Measurements from ENCODE around the gene NSMCE1.

The NSMCE1 gene

DNA sequence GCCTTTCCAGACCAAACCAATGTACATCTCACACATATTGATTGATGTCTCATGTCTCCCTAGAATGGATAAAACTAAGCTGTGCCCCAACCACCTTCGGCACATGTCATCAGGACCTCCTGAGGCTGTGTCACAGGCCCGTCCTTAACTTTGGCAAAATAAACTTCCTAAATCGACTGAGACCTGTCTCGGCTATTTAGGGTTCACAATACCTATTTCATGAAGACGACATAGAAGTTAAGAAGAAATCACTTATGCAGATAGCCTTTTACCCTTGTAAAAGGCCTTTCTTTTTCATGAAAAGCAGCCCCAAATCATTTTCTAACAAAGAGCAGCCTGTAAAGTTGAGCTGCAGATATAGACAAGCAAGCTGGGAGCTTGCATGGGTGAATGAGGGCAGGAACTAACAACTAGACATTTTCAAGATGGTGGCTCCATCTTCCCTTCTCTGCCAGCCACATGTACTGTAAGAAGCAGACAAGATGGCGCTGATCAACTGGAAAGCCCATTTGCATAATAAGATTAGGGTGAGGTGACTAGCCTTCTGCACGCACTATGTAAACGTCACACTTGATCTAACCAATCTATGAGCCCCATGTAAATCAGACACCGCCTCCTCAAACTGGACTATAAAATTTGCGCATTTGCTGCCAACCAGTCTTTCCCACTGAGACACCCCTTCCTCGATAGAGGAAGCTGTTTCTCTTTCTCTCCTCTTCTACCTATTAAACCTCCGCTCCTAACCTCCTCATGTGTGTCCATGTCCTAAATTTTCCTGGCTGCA lies 69.9 kb downstream of the NSMCE1 start:
- no peak overlapping the region for H3K27ac ChIP-seq
- no peak for DNase-seq (ENCODE audit: low spot score)
- TF ChIP-seq, protein P1, sequence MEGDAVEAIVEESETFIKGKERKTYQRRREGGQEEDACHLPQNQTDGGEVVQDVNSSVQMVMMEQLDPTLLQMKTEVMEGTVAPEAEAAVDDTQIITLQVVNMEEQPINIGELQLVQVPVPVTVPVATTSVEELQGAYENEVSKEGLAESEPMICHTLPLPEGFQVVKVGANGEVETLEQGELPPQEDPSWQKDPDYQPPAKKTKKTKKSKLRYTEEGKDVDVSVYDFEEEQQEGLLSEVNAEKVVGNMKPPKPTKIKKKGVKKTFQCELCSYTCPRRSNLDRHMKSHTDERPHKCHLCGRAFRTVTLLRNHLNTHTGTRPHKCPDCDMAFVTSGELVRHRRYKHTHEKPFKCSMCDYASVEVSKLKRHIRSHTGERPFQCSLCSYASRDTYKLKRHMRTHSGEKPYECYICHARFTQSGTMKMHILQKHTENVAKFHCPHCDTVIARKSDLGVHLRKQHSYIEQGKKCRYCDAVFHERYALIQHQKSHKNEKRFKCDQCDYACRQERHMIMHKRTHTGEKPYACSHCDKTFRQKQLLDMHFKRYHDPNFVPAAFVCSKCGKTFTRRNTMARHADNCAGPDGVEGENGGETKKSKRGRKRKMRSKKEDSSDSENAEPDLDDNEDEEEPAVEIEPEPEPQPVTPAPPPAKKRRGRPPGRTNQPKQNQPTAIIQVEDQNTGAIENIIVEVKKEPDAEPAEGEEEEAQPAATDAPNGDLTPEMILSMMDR (IDR thresholded peaks at IDR 0.05), result no peak
- H3K4me3 ChIP-seq, result no peak overlapping the region

DNA sequence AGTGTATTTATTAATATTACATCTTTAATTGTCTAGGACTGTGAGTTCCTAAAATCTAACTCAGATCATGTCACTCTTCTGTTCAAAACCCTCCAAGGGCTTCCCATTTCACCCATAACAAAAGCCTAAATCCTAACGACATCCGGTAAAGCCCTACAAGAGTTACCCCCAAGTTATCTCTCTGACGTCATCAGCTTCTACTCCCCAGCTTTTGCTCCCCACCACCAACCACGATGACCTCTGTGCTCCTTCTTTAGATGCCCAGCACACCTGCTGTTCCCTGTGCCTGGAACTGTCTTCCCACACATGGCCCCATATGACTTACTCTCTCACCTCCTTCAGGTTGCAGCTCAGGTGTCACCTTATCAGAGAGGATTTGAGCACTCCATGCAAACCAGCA lies 71.6 kb downstream of the NSMCE1 start:
- Histone ChIP-seq H3K4me3 (no peak overlapping the region), H3K27ac (no peak overlapping the region)
- DNase-seq (ENCODE audit: low spot score), result no peak
- TF ChIP-seq, protein P1 (IDR thresholded peaks at IDR 0.05), result no peak

DNA sequence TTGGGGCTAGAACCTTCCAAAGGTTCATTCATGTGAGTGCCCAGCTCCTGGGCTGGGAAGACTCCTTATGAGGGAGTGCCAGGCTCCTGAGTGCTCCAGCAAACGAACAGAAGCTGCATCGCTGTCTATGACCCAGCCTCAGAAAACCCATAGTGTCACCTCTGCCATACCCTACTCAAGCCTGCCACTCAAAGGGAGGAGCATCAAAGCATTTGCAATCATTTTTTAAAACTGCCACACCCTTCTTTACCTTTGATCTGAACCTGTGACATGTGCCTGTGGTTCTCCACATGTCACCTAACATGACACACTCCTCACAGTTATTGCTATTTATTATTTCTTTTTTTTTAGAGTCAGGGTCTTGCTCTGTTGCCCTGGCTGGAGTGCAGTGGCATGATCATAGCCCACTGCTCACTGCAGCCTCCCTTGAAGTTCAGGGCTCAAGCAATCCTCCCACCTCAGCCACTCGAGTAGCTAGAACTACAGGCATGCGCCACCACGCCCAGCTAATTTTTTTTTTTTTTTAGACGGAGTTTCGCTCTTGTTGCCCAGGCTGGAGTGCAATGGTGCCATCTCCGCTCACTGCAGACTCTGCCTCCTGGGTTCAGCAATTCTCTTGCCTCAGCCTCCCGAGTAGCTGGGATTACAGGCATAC lies 72.5 kb downstream of the NSMCE1 start:
- H3K4me3 ChIP-seq, result no peak overlapping the region
- DNase-seq (ENCODE audit: low spot score), result no peak
- no peak overlapping the region for H3K27ac ChIP-seq
- TF ChIP-seq, protein P1 (IDR thresholded peaks at IDR 0.05), result no peak

DNA sequence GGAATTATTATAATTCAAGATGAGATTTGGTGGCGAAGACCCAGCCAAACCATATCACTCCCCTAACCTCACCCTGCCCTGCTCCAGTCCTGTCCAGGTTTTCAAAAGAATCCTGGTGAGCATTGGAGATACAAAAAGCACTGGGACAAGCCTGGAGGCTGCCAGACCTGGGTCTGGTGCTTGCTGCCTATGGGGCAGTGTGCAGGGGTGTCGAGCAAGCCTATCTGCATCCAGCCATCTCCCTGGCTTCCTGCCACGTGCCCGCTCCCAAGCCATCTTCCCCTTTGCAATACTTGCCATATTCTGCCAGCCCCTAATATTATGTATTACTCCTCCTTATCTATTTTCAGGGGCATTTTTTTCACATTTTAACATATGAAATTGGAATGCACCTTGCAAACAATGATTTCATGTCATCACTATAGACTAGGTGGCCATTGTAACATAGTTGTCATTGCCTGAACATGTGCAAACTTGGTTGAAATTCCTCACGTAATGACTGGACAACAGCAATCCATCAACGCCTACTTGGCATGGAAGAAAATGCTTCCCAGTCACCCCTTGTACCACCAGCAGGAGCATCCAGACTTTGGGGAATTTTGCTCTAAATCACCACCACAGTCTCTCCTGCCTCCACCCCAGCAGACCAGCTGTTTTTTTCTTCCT lies 73.4 kb downstream of the NSMCE1 start:
- DNase-seq (ENCODE audit: low spot score), result no peak
- TF ChIP-seq, protein P1 (IDR thresholded peaks at IDR 0.05), result no peak
- no peak overlapping the region for H3K4me3 ChIP-seq
- no peak overlapping the region for H3K27ac ChIP-seq

DNA sequence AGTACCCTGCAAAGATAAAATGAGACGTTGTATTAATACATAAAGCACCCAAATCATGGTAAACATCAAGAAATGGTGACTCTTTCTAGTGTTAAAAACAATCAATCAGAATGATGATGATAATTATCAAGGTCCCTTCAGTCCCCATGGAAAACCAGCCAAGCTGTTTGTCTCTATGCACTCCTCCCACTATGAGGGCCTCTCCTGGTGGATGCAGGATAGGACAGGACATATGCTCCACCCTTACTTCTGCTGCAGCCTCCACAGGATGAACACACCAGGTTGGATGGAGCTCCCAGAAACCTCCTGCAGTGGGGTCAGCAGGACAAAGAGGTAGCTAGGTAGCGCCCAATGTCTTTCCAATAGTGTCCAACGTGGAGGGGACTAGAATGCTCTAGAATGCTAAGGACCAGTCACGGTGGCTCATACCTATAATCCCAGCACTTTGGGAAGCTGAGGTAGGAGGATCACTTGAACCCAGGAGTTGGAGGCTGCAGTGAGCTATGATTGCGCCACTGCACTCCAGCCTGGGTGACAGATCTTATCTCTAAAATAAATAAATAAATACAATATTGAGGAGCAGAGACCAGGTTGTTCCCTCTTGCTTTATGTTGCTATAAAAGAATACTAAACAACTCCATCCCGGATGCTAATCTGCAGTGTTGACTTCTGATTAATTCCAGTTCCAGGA lies 75.1 kb downstream of the NSMCE1 start:
- Histone ChIP-seq H3K27ac (no peak overlapping the region), H3K4me3 (no peak overlapping the region)
- no peak for DNase-seq (ENCODE audit: low spot score)
- TF ChIP-seq, protein P1 (IDR thresholded peaks at IDR 0.05), result no peak

DNA sequence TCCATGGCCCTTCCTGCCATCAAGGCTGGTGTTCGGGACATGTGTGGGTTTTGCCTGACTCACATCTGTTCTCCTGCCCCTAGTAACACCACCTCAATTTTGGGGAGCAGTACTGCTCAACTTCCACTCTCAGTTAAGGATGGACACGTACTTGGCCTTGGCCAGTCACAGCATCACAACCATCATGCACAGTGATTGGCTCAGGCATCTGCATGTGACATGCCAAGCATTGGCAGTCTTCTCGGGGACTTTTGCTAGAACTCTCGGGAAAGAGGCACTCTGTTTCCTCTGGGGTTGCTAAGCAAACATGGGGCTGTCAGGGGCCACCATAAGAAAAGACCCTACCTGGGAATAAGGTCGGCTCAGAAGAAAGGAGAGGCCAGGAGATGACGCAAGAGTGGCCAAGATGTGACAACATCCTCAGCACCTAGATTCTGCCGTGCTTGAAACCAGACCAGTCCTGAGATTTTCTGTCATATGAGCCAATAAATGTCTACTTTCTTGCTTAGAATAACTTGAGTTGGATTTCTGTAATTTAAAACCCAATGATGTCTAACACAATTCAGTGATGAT lies 77.1 kb downstream of the NSMCE1 start:
- H3K4me3 ChIP-seq, result no peak overlapping the region
- TF ChIP-seq, protein P1 (IDR thresholded peaks at IDR 0.05), result no peak
- no peak overlapping the region for H3K27ac ChIP-seq
- DNase-seq (ENCODE audit: low spot score), result no peak

All from coronary artery (tissue), 2 donors.